ENCODE data around the gene TIGAR.

GRCh38 chr12:4288296-4289131 lies 32.5 kb upstream of the TIGAR start:
- no peak for TF ChIP-seq CTCF (IDR thresholded peaks at IDR 0.05)
- TF ChIP-seq POLR2A (IDR thresholded peaks at IDR 0.05): no peak
- TF ChIP-seq POLR2AphosphoS5 (IDR thresholded peaks at IDR 0.05): no peak
